Mammary epithelial cell (primary cell): ENCODE measurements around the gene EEIG2.

Experiments used
- CTCF ChIP-seq, 2 donors: IDR thresholded peaks in 1 of 2; conservative IDR thresholded peaks in 1 of 2; 2 replicates each; pipeline ENCODE4 v1.5.1; 2011 to 2012; ENCODE audit warnings: inconsistent platforms in 2 of 2, low read length in 2 of 2, mild to moderate bottlenecking in 2 of 2, control low read depth in 1 of 2, low read depth in 1 of 2; ENCODE audit not compliant: insufficient read depth in 1 of 2; ENCODE audit errors: extremely low read depth in 1 of 2
- EZH2 ChIP-seq: IDR thresholded peaks from 2 replicates; pipeline ENCODE4 v1.6.1; 2012; ENCODE audit warnings: low read length, inconsistent platforms, borderline replicate concordance

- TF ChIP-seq CTCF (conservative IDR thresholded peaks at IDR 0.05 in 1 of 2, IDR thresholded peaks at IDR 0.05 in 1 of 2; ENCODE audit: extremely low read depth in 1 of 2, insufficient read depth in 1 of 2, low read depth in 1 of 2, low read length in 2 of 2) (no peak), EZH2 (no peak)
Observed at GRCh38 chr1:108556499-108556898, 3.4 kb upstream of the EEIG2 start.
